Activated naive CD8-positive, alpha-beta T cell treated with anti-CD3 and anti-CD28 coated beads, Interleukin-2, amount 10 ng/mL, durations not matched to agents 7 days and 5 days (primary cell): ENCODE data around the gene FA2H. TPM values are rescaled to one million over a fixed set of nuclear protein-coding genes. Genes with fewer than 3 reads are reported as not detected.

Source experiments
- total RNA-seq, 2 experiments: library from RNA; stranded (reverse); gene quantifications; one replicate each; pipeline ENCODE4 v1.2.3, GENCODE V29; 2021

The FA2H gene
- total RNA-seq, 2 experiments from 2014 or later, result not detected

Other genes starting within 250 kb of the FA2H start
- 100 to 1,000 TPM; 118 to 120 TPM for gene GLG1, start 167.7 kb downstream of the FA2H start, total RNA-seq
- 100 to 1,000 TPM; 110 to 119 TPM for gene RFWD3, start 107.9 kb downstream of the FA2H start, total RNA-seq
- gene MLKL, start 74.0 kb downstream of the FA2H start, total RNA-seq, result 10 to 100 TPM; 25.6 to 28.7 TPM
- gene WDR59, start 210.3 kb upstream of the FA2H start, total RNA-seq, result 10 to 100 TPM; 80.5 to 81.2 TPM
- gene ZNRF1, start 224.2 kb upstream of the FA2H start, total RNA-seq, result 1 to 10 TPM; 8.2 to 9.0 TPM